ENCODE measurements around the gene ERO1B. TPM values are rescaled to one million over a fixed set of nuclear protein-coding genes. Genes with fewer than 3 reads are reported as not detected.

ERO1B gene
- total and polyA plus RNA-seq, 2 of the 13 experiments (the other 11 are each of a cell fraction or from before 2014, with no cell fraction given): 1.6 to 2.1 TPM

- TF ChIP-seq ZNF142 (CRISPR knock-in tag; IDR thresholded peaks at IDR 0.05) (0 out of 2 replicates have a peak, but pooled peaks have one; percentile 46), ARID5B (CRISPR knock-in tag; IDR thresholded peaks at IDR 0.05) (peak; percentile 45; the same call in 1 of the 2 replicates), FOXK1 (CRISPR knock-in tag; IDR thresholded peaks at IDR 0.05; ENCODE audit: borderline replicate concordance, low read depth) (peak; percentile 56; the same call in 1 of the 2 replicates), LCORL (IDR thresholded peaks at IDR 0.05) (no peak), LCORL (CRISPR knock-in tag; IDR thresholded peaks at IDR 0.05) (peak; percentile 14; the same call in 1 of the 2 replicates), THAP11 (CRISPR knock-in tag; IDR thresholded peaks at IDR 0.05) (peak; percentile 98), GMEB1 (CRISPR knock-in tag; IDR thresholded peaks at IDR 0.05; ENCODE audit: borderline replicate concordance) (peak; percentile 38; the same call in 1 of the 2 replicates), ZNF354B (CRISPR knock-in tag; IDR thresholded peaks at IDR 0.05) (no peak), ZNF749 (CRISPR knock-in tag; IDR thresholded peaks at IDR 0.05; ENCODE audit: borderline replicate concordance) (0 out of 2 replicates have a peak, but pooled peaks have one; percentile 57), MNT (IDR thresholded peaks at IDR 0.05) (0 out of 2 replicates have a peak, but pooled peaks have one; percentile 3), NR2F6 (IDR thresholded peaks at IDR 0.05) (no peak), NR2F6 (CRISPR knock-in tag; IDR thresholded peaks at IDR 0.05) (peak; percentile 53), TAF1 (CRISPR knock-in tag; IDR thresholded peaks at IDR 0.05) (peak; percentile 68; the same call in 1 of the 2 replicates), ZNF335 (CRISPR knock-in tag; IDR thresholded peaks at IDR 0.05) (peak; percentile 53; the same call in 1 of the 2 replicates)
These were observed at the start of gene ERO1B (continued) for GRCh38 chr1:236281654-236282424.
